HFF-Myc (cell line): Measurements from ENCODE around the gene S100A11.

Experiments
- DNase-seq: peaks from one replicate; pipeline ENCODE4 v3.0.0-alpha.2; 2011; ENCODE audit warnings: low read depth; ENCODE audit errors: extremely low read depth
- H3K4me3 ChIP-seq: replicated peaks from 2 replicates; pipeline ENCODE4 v1.5.1; 2011; ENCODE audit warnings: low read depth, mild to moderate bottlenecking, control low read depth, low read length
- CTCF ChIP-seq: IDR thresholded peaks from 2 replicates; pipeline ENCODE4 v1.5.1; 2012; ENCODE audit warnings: mild to moderate bottlenecking, low read depth, low read length, control low read depth; ENCODE audit errors: missing control alignments

S100A11 gene

GRCh38 chr1:151986501-151987190 is 50.2 kb downstream of the S100A11 start:
- no peak for DNase-seq
- H3K4me3 ChIP-seq = no peak overlapping the region
- TF ChIP-seq CTCF = no peak

GRCh38 chr1:151985768-151986167 is 51.0 kb downstream of the S100A11 start:
- TF ChIP-seq CTCF = no peak
- no peak overlapping the region for H3K4me3 ChIP-seq
- no peak for DNase-seq

- DNase-seq = no peak
- H3K4me3 ChIP-seq = no peak overlapping the region
- TF ChIP-seq CTCF = no peak
These were observed 51.5 kb downstream of the S100A11 start for GRCh38 chr1:151985270-151985669.

- DNase-seq = no peak
- no peak for TF ChIP-seq CTCF
- no peak overlapping the region for H3K4me3 ChIP-seq
These were observed 52.4 kb downstream of the S100A11 start for GRCh38 chr1:151984313-151984956.
